GM18511 (cell line): Measurements from ENCODE around the gene SLC5A8.

Experiments used
- ATAC-seq: cut with Tn5 transposase; IDR thresholded peaks from one replicate; pipeline ENCODE4 v1.9.1; 2021; ENCODE audit warnings: mild to moderate bottlenecking, moderate library complexity; ENCODE audit not compliant: unreplicated experiment

SLC5A8 gene

DNA sequence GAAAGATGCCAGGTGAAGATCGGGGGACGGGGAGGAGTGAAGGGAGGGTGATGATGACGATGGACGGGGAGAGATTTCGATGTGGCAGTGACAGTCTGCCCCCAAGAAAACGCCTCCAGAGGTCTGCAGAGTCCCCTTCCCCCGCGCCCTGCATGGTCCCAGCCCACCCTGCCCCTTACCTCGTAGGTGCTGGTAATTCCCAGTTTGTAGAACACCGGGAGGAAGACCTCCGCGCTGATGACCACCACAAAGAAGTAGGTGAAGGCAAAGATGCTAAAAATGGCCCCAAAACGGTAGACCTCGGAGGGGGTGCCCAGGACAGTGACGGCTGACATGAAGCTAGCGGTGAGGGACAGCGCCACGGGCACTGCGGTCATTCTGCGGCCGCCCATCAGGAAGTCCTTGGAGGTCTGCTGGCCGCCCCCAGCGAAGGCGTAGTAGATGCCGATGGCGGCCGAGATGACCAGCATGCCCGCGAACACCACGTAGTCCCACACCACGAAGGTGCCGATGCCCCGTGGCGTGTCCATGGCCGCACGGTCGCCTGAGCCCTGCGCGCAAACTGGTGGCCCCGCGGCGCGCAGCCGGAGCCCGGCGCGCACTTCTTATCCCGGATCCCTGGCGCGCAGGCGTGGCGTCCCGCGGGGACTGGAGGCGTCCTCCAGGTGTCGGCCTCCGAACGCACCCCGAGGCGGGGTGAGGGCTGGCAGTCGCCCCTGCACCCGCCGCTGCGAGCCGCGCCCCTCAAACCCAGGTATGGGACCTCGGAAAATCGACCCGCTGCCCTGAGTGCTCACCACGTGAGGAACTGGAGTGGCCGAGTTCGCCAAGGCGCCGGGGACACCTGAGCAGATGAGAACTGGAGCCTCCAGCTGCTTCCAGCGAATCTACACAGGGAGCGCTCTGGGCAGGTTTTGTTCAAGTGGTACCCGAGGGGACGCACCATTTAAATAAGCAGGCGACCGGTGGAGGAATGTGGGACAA lies at the start of gene SLC5A8:
SLC5A8 (minus strand) TSS at position 920 of the 984 bp plus-strand sequence; CDS start at position 530, 390 bp downstream.
- ATAC-seq = no peak

DNA sequence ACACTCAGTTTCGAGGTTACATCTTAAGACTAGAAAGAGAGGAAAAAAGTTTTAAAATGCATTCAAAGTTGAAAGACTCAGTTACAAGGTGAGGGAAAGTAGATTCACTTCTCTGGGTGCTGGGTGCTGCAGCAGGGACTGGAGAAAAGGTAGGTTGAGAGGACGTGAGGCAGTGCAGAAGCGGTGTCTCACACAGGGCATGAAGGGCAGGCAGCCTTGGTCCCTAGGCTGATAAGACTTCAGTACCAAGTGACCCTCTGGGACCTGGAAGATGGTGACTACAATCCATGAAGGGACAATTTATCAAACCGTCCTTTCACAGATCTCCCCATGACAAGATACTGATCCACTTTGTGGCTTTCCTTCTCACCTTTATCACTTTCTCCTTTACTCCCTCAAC lies 47.3 kb upstream of the SLC5A8 start:
- no peak for ATAC-seq

DNA sequence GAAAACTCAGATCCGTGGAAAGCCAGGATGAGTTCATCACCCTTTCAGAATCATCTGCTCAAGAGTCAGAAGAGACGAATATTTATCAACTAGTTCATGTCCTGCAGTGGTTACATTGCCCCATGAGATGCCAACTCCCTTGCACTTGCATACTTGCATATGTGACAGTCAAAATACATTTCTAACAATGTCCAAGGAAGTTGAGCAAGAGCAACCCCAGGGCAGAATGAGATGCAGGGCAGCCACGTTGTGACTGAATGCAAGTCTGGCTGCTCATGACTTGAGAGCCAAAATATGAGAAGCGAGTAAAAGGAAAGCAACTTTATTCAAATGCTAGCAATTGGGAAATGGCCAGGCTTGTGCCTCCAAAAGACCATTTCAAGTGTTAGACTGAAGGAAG lies 46.2 kb upstream of the SLC5A8 start:
- ATAC-seq = no peak

DNA sequence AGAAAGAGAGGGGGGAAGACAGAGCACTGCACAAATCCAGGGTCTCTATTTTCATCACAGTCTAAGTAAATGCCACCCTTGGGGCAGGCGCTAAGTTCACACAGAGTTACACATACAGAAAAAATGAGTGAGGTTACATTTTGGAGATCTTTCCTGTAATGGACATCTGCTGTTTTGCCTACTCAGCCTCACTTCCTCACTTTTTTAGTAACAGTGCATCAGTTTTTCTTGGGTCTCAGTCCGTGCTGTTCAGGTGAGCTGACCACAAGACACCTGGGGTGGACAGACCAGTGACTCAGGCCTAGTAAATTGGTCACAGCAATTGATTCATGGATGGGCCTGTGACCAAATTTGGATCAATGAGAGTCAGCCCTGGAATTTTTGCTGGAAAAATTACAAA lies 33.6 kb upstream of the SLC5A8 start:
- ATAC-seq = no peak

GRCh38 chr12:101243074-101243473 lies 33.0 kb upstream of the SLC5A8 start:
- ATAC-seq = no peak

GRCh38 chr12:101238800-101239329 lies 28.8 kb upstream of the SLC5A8 start:
- no peak for ATAC-seq

DNA sequence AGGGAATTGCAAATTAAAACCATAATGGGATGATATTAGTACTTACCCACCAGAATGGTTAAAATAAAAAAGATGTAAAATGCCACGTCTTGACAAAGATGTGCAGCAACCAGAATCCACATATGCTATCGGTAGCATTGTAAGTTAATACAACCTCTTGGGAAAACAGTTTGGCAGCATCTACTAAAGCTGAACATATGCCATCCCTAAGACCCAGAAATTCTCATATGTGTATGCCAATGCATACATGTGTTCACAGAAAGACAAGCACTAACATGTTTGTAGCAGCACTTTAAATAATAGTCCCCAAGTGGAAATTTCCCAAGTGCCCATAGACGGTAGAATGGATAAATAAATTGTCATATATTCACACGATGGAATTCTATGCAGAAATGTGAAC lies 28.3 kb upstream of the SLC5A8 start:
- ATAC-seq = no peak

DNA sequence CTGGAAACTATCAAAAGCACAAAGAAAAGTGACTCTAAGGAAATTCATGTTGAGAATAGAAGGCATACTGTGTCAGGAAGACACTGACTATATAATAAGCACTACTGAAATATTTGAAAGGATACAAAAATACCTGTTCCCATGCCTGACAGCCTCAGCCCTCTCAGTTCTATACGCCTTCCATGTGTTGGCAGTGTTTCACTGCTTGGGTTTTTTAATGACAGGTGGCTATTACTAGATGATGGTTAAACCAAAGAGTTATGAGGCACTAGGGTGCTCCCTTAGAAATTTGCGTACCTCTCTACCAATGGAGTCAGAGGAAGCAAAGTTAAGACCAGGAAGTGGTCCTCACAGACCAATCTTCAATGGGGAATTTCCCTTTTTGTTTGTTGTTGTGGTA lies 25.6 kb upstream of the SLC5A8 start:
- no peak for ATAC-seq

DNA sequence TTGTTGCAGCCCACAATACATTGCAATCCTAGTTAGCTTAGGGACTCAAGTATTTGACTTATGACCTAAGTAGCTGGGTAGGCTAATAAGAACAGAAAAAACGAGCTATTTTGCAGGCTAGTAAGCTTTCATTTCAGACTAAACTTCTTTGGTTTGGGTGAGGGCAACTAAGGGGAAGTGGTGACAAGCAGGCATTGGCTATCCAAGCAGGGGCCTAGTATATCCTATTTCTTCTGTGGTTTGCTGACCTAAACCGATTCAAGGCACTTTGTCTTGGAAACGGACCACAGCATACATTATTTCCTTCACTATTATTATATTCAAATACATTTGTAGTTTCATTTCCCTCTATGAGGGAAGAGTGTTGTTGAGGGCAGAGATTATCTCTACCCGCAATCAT lies 21.6 kb upstream of the SLC5A8 start:
- no peak for ATAC-seq

DNA sequence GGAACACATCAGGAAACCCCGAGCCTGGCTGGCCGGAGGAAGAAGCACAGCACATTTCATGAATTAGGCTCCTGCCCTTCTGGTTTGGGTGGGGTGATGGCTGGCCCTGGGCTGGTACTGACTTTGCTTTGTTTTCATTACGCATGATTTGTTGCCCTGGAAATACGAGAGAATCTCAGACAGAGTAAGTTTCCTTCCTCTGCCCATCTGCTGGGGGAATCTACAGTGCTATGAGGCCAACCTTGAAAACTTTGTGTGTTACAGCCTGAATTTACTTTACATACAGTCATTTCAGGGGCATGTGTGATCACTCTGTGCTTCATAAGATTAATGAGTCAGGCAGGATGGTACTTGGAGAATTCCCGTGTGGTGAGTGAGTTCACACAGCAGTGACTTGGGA lies 20.5 kb upstream of the SLC5A8 start:
- ATAC-seq = no peak

DNA sequence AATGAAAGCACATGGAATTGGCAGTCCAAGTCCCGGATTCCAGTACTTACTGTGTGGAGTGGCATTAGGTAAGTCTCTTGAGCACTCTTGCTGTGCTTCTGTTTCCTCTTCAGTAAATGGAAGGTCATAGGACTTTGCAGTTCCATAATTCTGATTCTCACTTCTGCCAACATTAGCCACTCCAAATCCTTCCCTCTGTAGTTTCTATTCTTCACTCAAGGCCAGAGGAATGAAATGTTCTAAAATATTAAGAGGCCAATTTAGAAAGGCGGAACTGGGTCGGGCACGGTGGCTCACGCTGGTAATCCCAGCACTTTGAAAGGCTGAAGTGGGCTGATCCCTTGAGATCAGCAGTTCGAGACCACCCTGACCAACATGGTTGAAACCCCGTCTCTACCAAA lies 19.8 kb upstream of the SLC5A8 start:
- ATAC-seq = no peak

DNA sequence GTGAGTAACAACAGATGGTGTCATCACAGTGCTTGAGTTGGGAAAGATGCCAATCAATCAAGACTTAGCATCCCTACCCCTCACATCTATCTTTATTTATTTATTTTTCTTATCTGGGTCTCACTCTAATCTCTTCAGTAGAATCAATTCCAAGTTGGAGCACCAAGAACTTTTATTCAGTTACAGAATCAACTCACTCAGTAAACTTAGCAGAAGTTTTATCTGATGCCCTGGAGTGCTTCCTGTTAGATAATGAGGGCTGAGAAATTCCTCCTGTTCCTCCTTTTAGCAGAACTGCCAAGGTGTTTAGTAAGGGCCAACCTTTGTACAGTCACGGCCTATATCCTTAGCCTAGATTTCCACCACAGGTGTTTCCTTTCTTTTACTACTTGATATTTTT lies 11.3 kb upstream of the SLC5A8 start:
- ATAC-seq = no peak

DNA sequence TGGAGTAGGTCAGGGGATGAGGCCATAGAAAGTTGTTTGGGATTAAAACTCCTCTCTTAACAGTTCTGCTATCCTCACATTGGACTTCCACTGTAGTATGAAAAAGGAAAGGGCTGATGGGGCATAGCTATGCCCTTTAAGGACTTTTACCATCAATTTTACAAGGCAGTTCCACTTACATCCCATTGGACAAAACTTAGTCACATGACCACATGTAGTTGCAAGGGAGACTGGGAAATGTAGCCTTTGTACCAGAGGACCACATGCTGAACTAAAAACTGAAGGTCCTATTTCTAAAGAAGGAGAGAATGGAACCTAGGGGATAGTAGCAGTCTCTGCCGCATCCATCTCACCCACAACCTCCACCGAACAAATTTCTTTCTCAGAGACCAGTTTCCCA lies 6.8 kb upstream of the SLC5A8 start:
- no peak for ATAC-seq

DNA sequence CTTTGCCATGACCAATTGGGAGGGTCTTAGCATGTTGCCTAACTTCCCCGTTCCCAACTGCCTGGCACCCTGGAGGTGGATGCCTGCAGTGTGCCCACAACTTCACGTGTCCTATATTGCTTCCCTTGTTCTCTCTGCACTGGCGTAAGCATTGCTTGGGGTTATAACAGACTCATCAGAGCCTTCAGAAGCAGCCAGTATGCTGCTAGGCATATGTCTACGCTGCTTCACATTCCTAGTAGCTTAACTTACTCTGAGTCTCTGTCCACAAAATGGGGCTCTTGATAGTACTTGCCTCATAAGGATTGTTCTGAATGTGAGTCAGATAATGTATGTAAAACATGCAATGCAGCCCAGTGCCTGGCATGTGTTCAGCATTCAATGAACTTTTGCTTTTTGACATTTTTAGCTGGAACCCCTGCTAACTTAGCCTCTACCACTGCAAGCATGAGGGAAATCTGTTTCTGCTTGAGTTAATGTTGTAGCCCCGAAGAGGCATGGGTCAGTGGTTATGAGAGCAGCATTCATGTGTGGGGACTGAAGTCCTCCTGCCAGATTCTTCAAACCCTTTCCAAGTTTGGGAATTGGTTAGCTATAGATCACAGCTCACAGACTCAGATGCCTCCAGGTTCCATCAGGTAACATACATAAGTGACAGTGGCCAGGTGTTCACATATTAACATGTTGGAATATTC lies 2.8 kb downstream of the SLC5A8 start:
- ATAC-seq = no peak

- no peak for ATAC-seq
These were observed 5.3 kb downstream of the SLC5A8 start for GRCh38 chr12:101204602-101205304.

GRCh38 chr12:101200824-101201223 lies 9.2 kb downstream of the SLC5A8 start:
- no peak for ATAC-seq

GRCh38 chr12:101200145-101200544 lies 9.9 kb downstream of the SLC5A8 start:
- no peak for ATAC-seq

DNA sequence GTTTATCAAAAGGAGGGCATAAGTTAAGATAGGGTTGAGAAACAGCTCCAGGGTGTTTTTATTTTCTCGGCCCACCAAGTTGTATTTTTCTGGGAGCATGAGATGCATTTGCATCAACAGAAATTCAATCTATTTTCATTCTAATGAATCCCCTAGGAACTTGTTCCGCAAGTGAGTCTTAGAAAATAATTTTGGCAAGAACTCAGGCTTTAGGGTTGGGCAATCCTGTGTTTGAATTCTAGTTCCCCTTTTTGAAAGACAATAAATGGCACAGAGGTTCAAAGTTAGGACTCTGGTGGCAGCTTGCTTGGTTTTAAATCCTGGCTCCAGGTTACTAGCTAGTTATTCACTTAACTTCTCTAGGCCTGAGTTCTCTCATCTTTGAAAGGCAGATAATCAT lies 23.7 kb downstream of the SLC5A8 start:
- ATAC-seq = no peak

DNA sequence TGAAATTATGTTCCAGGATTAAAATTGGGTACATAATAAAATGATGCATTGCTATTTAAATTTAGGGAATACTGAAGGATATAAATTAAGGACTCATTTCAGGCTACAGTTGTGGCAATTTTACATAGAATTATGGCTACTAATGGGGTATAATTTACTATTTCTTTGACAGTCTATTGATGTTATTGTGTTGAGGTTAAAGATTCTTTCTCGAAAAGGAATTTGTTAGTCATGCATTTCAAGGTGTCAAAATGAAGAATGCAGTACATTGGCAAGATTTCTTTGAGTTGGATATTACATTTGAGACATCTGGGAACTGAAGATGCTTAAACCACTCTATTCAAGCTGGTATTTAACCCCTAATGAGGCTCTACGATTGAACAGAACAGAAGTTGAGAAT lies 28.3 kb downstream of the SLC5A8 start:
- no peak for ATAC-seq

GRCh38 chr12:101174541-101174940 lies 35.5 kb downstream of the SLC5A8 start:
- ATAC-seq = no peak

DNA sequence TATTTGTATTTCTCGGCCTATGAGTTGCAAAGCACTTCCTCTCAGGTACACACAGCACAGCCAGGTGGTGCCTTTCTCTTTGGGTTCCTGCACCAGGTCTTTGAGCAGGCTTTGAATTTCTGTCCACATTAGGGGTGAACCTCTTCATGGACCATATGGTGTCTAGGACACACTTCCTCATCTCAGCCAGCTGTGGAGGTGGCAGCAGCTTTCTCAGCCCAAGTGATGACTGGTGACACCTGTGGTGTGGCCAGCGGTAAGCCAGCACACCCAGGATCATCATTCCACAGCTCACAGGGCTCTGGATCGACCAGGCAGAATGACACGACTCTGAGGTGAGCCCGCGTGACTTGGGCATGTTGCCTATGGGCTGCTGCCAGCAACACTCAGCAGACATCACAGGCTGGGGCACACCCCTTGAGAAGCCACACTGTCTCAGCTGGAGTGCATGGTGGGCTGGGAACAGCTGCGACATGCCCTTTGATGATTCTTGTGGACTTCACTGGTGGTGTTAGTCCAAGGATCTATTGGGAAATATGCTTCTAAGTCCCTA lies 36.8 kb downstream of the SLC5A8 start:
- ATAC-seq = no peak
